OCI-LY3 (cell line): ENCODE measurements around the gene WARS2.

Experiments
- H2AFZ ChIP-seq: fragments of 200-600, 300-600 bp; shearing (Covaris generic); 2 replicates; pipeline ENCODE4 v1.6.0; 2014; ENCODE audit warnings: antibody characterized with exemption, low read depth, low read length
- H3K27ac ChIP-seq: fragments of 200-600, 300-600 bp; sonication (generic); 2 replicates; pipeline ENCODE4 v1.5.1; 2014; ENCODE audit warnings: mild to moderate bottlenecking, low read length, moderate library complexity, mixed read lengths
- H3K27me3 ChIP-seq: fragments of 200-600, 300-600 bp; sonication (generic); 2 replicates; pipeline ENCODE4 v1.6.1; 2014; ENCODE audit warnings: low read depth, low read length, mixed read lengths
- H3K36me3 ChIP-seq: fragments of 200-600, 300-600 bp; sonication (generic); replicated peaks from 2 replicates; pipeline ENCODE3; 2014; ENCODE audit warnings: low read depth, low read length, mixed read lengths
- H3K4me1 ChIP-seq: fragments of 300-600, 200-600 bp; sonication (generic); 2 replicates; pipeline ENCODE4 v1.6.1; 2014; ENCODE audit warnings: low read length, mixed read lengths
- H3K4me2 ChIP-seq: fragments of 200-600, 300-600 bp; sonication (generic); 2 replicates; pipeline ENCODE4 v1.6.1; 2014; ENCODE audit warnings: low read length, mixed read lengths
- H3K4me3 ChIP-seq: fragments of 300-600, 200-600 bp; sonication (generic); 2 replicates; pipeline ENCODE4 v1.5.1; 2014; ENCODE audit warnings: antibody characterized with exemption, mild to moderate bottlenecking, low read length, moderate library complexity
- H3K79me2 ChIP-seq: fragments of 300-600, 200-600 bp; shearing (Covaris generic); 2 replicates; pipeline ENCODE4 v1.6.1; 2014; ENCODE audit warnings: mild to moderate bottlenecking, low read length, mixed read lengths
- H3K9ac ChIP-seq: fragments of 300-600, 200-600 bp; shearing (Covaris generic); 2 replicates; pipeline ENCODE4 v1.6.0; 2014; ENCODE audit warnings: mild to moderate bottlenecking, low read length, moderate library complexity
- H3K9me3 ChIP-seq: fragments of 200-600, 300-600 bp; shearing (Covaris generic); 2 replicates; pipeline ENCODE4 v1.6.1; 2014; ENCODE audit warnings: low read length, mixed read lengths; ENCODE audit not compliant: insufficient read depth
- H4K20me1 ChIP-seq: fragments of 200-600, 300-600 bp; sonication (generic); 2 replicates; pipeline ENCODE4 v1.6.1; 2016; ENCODE audit warnings: low read length, mixed read lengths; ENCODE audit not compliant: insufficient read depth
- CTCF ChIP-seq: fragments of 200-600, 300-600 bp; sonication (generic); IDR thresholded peaks from 2 replicates; pipeline ENCODE4 v1.5.1; 2014; ENCODE audit warnings: antibody characterized with exemption, low read length, low read depth
- EZH2phosphoT487 ChIP-seq: fragments of 200-600 bp; shearing (Covaris generic); IDR thresholded peaks from 2 replicates; pipeline ENCODE4 v1.6.1; 2018; ENCODE audit warnings: antibody characterized with exemption, mixed run types, low read depth

The WARS2 gene

GRCh38 chr1:119046785-119047438 lies 93.5 kb downstream of the WARS2 start:
- no peaks in the 10 kb centered on the region for H3K36me3 ChIP-seq
- no peak overlapping the region for H3K4me2 ChIP-seq
- no peak overlapping the region for H2AFZ ChIP-seq
- no peak overlapping the region for H3K4me3 ChIP-seq
- no peaks in the 10 kb centered on the region for H3K79me2 ChIP-seq
- H3K4me1 ChIP-seq: no peaks in the 10 kb centered on the region
- no peaks in the 10 kb centered on the region for H3K27me3 ChIP-seq
- no peaks in the 10 kb centered on the region for H3K9me3 ChIP-seq
- H3K9ac ChIP-seq: no peak overlapping the region
- H4K20me1 ChIP-seq: no peaks in the 10 kb centered on the region
- no peak overlapping the region for H3K27ac ChIP-seq
- TF ChIP-seq EZH2phosphoT487 (no peak), CTCF (no peak)

GRCh38 chr1:119046429-119046784 lies 94.0 kb downstream of the WARS2 start:
- TF ChIP-seq EZH2phosphoT487: no peak
- TF ChIP-seq CTCF: no peak
- Histone ChIP-seq H3K4me2 (no peak overlapping the region), H4K20me1 (no peaks in the 10 kb centered on the region), H3K79me2 (no peaks in the 10 kb centered on the region), H3K27me3 (no peaks in the 10 kb centered on the region), H2AFZ (no peak overlapping the region), H3K4me3 (no peak overlapping the region), H3K4me1 (no peaks in the 10 kb centered on the region), H3K9me3 (no peaks in the 10 kb centered on the region), H3K36me3 (no peaks in the 10 kb centered on the region), H3K27ac (no peak overlapping the region), H3K9ac (no peak overlapping the region)

- Histone ChIP-seq H4K20me1 (no peaks in the 10 kb centered on the region), H3K4me3 (no peak overlapping the region), H3K4me2 (no peak overlapping the region), H3K27me3 (no peaks in the 10 kb centered on the region), H2AFZ (no peak overlapping the region), H3K4me1 (no peaks in the 10 kb centered on the region), H3K27ac (no peak overlapping the region), H3K79me2 (no peaks in the 10 kb centered on the region), H3K9me3 (no peaks in the 10 kb centered on the region), H3K36me3 (no peaks in the 10 kb centered on the region), H3K9ac (no peak overlapping the region)
- no peak for TF ChIP-seq EZH2phosphoT487
Measured at GRCh38 chr1:119045096-119045746, 95.2 kb downstream of the WARS2 start.

GRCh38 chr1:119040906-119041305 lies 99.5 kb downstream of the WARS2 start:
- Histone ChIP-seq H3K9me3 (no peaks in the 10 kb centered on the region), H3K27me3 (no peaks in the 10 kb centered on the region), H3K4me1 (no peaks in the 10 kb centered on the region), H2AFZ (no peak overlapping the region), H3K4me3 (no peak overlapping the region), H3K79me2 (no peaks in the 10 kb centered on the region), H3K9ac (no peak overlapping the region), H3K4me2 (no peak overlapping the region), H4K20me1 (no peaks in the 10 kb centered on the region), H3K27ac (no peak overlapping the region), H3K36me3 (no peaks in the 10 kb centered on the region)
- TF ChIP-seq EZH2phosphoT487 (no peak), CTCF (no peak)
